ENCODE measurements around the gene HES5.

DNA sequence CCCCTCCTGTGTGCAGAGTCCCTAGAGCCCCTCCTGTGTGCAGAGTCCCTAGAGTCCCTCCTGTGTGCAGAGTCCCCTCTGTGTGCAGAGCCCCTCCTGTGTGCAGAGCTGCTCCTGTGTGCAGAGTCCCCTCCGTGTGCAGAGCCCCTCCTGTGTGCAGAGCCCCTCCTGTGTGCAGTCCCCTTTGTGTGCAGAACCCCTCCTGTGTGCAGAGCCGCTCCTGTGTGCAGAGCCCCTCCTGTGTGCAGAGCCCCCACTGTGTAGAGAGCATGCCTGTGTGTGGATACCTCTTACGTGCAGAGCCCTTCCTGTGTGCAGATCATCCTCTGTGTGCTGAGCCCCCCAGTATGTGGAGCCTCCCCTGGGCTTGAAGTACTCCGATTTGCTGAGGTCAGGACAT, 8.3 kb upstream of the HES5 start:
- TF ChIP-seq, protein P1, sequence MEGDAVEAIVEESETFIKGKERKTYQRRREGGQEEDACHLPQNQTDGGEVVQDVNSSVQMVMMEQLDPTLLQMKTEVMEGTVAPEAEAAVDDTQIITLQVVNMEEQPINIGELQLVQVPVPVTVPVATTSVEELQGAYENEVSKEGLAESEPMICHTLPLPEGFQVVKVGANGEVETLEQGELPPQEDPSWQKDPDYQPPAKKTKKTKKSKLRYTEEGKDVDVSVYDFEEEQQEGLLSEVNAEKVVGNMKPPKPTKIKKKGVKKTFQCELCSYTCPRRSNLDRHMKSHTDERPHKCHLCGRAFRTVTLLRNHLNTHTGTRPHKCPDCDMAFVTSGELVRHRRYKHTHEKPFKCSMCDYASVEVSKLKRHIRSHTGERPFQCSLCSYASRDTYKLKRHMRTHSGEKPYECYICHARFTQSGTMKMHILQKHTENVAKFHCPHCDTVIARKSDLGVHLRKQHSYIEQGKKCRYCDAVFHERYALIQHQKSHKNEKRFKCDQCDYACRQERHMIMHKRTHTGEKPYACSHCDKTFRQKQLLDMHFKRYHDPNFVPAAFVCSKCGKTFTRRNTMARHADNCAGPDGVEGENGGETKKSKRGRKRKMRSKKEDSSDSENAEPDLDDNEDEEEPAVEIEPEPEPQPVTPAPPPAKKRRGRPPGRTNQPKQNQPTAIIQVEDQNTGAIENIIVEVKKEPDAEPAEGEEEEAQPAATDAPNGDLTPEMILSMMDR (IDR thresholded peaks at IDR 0.05; ENCODE audit: low read depth, low read length) = no peak
- TF ChIP-seq, protein P2, sequence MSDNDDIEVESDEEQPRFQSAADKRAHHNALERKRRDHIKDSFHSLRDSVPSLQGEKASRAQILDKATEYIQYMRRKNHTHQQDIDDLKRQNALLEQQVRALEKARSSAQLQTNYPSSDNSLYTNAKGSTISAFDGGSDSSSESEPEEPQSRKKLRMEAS (IDR thresholded peaks at IDR 0.05; ENCODE audit: low read depth, low read length) = no peak
- TF ChIP-seq POLR2A (IDR thresholded peaks at IDR 0.05; ENCODE audit: extremely low read depth, insufficient read length) (no peak), MYC (IDR thresholded peaks at IDR 0.05; ENCODE audit: low read depth, low read length) (no peak)
